NCI-H82 (cell line): Measurements from ENCODE around the gene HSD3B1.
A peak's percentile ranks its signal among the peaks of the same experiment; 100 is the strongest.
"Not testable (repeated sequence)": the region's sequence is repeated elsewhere in the genome, so short reads cannot be mapped to it uniquely, and the experiment has no call there.

Experiments
- DNase-seq: peaks from one replicate; lab custom pipeline; 2025; lab: John Stamatoyannopoulos, UW

The HSD3B1 gene

DNA sequence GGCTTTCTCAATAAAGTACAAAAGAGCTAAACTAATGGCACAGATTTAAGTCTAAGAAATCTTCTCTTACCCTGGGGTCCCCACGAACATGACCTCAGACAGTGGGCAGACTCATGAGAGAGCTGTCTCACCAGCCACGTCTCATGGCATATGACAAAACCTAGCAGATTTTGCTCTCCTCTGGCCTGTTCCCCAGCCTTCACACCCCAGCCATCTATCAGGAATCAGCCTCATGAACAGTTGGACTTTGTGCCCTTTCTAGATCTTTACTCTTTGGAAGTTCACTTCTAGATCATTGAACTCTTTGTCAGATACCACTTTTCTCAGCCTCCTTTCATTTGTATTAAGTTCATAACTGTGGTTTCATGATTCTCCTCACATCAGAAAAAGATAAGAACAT is 14.2 kb upstream of the HSD3B1 start:
- no peak for DNase-seq

DNA sequence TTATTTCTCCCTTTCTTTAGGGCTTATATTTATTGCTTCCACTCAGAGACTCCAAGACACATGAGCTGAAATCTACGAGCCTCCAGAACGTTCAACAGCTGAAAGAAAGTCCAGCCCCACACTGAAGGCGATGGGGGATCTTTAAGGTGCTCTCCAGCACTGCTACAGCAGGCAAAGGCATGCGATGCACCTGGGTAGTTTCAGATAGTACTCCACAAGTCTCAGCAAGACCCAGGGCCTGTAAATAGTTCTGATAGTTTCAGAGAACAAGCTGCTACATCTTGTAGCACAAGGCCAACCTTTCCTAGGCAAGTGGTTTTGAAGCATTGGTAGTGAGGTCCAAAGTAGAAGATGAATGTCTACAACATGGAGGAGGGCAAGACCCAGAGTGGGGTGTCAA is 2.2 kb upstream of the HSD3B1 start:
- no peak for DNase-seq

DNA sequence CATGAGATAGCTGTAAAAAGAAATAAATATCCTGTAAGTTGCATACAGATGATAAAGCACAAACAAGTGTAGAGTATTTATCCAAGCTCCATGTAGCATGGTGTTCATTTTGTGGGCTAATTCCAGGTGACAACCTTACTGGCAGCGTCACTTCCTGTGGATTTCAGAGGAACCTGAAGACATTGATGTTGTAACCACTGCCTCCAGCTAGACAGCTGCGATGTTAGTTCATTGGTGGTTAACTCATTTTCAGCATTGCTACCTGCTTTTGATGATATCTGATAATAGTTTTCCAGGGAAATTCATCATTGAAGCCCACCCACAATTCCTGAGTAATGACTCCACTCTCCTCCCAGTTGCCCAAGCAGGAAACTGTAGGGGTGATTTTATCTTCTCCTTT is 3.0 kb downstream of the HSD3B1 start:
- DNase-seq, result no peak

DNA sequence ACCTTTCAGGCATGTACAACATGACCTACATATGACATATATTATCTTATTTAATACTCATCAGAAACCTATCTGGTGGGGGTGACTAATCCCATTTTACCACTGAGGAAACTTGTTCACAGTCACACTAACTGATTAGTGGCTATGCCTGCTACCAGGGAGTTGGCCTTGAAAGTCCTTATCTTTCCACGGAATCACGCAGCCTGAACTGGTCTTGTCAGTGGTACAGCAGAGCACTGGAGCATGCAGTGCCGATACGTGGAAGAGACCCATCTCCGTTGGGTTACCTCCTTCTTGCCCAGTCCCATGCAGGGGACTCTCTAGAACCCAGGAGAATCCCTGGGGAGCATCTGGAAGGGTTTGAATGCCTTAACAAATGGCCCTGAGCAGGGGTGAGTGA is 8.2 kb downstream of the HSD3B1 start:
- DNase-seq, result no peak

DNA sequence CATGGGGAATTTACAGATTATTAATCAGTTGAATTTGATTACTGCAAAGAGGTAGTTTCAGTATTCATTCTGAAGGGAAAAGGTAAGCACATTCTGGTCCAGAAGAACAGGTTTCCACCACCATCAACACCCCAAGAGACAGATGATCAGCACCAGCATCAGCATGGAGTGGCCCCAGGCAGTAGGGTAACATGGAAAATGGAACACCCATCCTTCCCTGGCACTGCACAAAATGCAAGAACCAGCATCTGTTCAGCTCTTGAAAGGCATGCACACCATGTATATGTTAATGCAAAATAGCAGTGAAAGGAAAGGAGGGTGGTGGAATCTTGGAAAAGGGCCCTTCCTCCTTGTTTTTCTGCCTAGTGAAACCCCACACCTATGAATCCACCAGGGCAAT is 9.2 kb downstream of the HSD3B1 start:
- DNase-seq, result no peak

DNA sequence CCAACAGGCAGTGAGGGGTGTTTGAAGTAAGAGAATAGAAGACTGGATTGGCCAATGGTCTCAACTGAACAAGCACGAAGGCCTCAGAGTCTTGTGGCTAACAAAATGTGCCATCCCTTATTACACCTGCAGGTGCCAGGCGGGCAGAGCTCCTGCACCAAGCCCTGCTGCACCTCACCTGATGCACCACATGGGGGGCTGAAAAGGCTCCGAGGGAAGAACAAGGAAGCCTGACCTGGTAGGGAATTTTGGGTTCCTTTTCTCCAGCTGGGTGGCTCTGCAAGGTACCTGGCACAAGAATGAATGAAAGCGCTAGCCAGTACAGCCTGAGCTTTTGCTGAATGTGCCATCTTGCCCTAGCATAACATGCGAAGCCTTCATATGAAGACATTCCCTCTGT is 9.7 kb downstream of the HSD3B1 start:
- DNase-seq, result no peak

DNA sequence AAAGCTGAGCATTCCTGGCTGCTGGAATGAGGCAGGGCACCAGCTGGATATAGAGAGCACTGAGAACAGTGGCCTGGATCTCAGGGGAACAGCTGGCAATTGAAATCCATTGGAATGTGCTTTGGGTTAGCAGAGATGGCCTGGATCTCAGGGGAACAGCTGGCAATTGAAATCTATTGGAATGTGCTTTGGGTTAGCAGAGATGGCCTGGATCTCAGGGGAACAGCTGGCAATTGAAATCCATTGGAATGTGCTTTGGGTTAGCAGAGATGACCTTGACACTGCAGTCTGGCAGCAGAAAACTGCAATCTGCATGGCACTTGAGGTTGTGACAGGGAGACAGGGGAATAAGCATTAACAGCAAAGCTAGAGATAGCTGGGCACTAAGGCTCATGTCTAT is 10.7 kb downstream of the HSD3B1 start:
- peak; percentile 3 for DNase-seq

DNA sequence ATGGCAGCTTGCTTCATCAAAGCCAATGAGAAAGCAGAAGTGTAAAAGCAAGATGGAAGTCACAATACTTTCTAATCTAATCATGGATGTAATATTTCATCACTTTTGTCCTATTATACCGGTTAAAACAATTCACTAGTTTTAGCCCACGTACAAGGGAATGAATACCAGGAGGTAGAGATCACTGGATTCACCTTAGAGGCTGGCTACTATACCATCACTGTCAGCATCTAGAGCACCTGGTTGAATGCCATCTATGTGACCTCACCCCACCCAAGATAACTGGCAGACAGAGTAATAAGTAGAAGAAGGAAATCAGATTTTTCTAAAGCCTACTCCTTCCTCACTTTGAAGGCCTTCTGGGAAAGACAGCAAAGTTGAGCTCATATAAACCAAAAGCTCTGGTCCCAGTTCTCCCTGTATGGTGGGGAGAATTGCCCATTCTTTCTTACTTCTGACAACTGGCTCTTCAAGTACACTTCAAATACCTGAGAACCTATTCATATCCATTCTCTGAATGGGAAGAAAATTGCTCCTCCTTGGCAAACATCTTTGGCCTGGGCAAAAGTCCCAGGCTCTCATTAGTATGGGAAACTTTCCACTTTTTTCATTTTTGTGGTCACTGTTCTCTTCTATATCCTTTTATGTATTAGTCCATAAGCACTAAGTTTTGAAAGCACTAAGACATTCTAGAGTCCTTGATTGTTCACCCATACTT is 24.8 kb downstream of the HSD3B1 start:
- no peak for DNase-seq

DNA sequence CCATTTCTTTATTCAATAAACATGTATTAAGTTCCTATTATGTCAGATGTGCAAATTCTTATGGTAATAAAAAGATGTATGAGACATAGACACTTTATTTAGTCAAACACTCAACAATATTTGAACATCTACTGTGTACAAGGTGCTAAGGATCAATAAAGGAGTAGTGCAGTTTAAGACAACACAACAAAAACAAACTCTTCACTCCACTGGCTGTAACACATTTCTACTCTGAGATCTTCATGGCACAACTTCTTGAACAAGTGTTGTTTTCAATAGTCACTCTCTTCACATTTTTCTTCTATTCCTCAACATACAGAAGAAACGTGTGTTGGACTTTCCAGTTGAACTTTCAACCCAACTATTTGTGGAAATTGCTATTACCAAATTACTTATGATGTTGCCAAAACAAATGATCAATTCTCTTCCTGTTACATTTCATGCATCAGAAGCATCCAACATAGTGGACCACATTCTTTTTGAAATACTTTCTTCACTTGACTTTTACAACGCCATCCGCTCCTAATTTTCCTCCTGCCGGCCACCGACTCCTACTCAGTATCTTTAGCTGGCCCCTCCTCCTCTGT is 25.4 kb downstream of the HSD3B1 start:
- DNase-seq, result no peak

DNA sequence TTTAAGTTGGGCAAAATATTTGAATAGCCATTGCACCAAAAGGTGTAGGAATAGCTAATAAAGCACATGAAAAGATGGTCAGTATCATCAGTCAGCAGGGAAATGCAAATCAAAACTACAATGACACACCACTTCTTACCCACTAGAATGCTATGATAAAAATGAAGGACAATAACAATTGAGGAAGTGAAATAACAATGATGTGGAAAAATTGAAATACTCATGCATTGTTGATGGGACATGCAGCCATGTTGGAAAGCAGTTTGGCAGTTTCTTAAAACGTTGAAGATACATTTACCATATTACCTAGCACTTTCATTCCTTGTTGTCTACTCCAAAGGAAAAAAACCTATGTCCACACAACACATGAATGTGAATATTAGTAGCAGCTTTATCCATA is 28.4 kb downstream of the HSD3B1 start:
- no peak for DNase-seq

DNA sequence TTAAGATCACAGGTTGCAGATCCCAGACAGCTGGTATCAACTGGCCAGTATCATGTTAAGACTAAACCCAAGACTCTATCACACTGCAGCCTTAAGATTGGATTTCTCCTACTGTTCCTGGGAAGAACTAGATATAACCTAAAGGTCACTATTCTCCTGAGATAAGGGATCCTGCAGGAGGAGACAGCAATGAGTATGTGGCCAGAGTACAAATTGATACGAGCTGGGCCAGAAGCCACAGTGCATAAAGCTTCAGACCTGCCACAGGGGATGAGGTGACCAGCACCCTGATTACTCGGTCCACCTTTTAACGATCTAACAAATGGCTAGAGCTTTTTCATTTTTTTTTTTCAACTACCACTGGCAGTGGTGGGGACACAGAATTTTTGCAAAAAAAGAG is 31.0 kb downstream of the HSD3B1 start:
- no peak for DNase-seq

DNA sequence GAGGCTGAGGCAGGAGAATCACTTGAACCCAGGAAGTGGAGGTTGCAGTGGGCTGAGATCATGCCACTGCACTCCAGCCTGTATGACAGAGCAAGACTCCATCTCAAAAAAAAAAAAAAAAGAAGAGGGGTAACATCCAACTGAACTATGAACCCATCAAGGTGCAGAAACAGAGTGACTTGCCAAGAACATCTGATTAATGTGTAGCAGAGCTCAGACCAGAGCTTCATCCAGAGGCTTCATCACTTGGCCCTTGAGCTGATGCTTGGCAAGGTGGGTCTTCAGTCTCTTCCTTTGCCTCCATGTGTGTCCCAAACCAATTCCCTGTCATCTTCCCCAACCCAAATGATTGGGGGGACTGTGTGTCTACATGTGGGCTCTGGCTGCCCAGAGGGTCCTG is 32.6 kb downstream of the HSD3B1 start:
- no peak for DNase-seq

DNA sequence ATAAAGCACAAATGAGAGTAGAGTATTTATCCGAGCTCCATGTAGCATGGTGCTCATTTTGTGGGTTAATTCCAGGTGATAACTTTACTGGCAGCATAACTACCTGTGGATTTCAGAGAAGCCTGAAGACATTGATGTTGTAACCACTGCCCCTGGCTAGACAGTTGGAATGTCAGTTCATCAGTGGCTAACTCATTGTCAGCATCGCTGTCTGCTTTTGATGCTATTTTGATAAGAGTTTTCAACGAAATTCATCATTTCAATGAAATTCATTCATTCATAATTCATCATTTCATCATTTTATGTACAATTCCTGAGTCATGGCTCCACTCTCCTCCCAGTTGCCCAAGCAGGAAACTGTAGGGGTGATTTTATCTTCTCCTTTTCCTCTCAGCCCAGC is 34.4 kb downstream of the HSD3B1 start:
- no peak for DNase-seq

DNA sequence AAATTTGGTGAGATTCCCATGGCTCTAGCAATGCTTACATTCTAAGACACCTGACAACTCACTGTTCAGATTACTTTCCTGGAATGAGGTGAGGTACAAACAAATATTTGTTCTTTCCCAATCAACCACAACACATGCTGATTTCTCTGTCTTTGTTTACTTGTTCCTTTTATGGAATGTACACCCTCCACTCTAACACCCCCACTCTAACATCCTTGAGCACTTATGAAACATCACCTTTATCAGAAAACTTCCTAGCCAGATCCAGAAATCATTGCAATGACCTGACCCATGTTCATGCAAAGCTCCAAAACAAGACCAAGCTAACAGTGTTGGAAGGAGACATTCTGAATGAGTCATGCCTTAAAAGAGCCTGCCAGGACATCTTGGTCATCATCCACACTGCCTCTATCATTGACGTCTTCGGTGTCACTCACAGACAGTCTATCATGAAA is 35.5 kb downstream of the HSD3B1 start:
- no peak for DNase-seq

DNA sequence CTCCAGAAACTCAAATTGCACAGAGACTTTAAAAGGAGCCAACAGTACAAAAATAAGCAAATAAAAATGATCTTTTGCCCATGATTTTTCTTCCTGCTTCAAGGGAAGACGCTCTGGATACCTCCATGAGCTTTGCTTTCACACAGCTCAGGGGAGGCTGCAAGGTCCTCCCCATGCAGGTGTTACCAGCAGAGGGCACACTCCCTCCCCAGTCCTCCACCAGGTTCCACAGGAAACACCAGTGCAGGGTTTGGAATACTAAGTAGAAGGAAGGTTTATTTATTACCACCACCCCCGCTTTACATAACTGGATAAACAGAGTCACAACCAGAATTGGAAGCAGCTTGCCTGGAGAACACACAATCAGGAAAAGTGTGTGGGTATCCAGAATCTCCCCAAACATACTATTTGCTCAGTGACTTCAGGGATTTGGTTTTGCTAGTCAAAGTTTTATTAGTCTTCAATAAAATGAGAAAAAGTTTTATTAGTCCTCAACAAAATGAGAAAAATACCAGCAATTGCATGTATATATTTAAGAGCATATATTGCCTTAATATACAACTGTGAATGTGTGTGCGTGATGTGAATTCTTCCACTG is 37.3 kb downstream of the HSD3B1 start:
- peak; percentile 48 for DNase-seq

DNA sequence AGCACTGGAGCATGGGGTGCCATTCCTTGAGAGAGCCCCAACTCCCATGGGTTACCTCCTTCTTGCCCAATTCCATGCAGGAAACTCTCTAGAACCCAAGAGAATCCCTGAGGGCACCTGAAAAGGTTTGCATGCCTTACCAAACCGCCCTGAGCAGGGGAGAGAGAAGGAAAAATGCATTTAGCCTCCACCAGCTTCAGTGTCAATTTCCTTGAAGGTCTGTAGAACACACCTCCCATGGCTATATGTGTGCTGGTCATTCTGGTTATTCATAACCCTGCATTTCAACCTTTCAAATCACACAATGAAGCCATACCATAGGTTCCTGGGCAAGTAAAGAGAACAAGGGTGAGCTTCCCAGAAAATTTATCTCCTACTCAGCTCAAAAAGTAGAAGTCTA is 39.6 kb downstream of the HSD3B1 start:
- DNase-seq, result no peak

DNA sequence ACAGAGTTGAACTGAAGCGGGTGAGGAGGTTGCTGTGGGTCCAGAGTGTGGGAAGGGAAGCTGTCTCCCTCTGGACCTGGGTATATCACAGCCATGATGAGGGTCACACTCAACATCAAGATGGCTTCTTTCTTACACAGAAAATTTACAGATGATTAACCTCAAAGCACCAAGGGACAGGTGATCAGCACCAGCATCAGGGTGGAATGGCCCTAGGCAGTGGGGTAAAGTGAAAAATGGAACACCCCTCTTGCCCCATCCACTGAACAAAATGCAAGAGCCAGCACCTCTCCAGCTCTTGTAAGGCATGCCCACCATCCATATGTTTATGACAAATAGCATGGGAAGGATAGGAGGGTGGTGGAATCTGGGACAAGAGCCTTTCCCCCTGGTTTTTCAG is 40.3 kb downstream of the HSD3B1 start:
- DNase-seq, result no peak

DNA sequence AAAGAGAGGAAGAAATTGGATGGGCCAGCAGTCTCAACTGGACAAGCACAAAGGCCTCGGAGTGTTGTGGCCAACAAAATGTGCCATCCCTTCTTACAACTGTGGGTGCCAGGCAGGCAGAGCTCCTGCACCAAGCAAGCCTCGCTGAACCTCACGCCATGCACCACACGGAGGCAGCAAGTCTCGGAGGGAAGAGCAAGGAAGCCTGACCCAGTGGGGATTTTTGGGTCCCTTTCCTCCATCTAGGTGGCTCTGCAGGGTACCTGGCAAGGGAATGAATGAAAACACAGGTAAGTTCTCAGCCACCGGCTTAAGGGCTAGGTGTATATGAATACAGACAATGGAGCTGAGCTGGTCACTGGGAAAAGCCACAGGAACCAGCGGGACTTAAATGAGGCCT is 40.8 kb downstream of the HSD3B1 start:
- no peak for DNase-seq

DNA sequence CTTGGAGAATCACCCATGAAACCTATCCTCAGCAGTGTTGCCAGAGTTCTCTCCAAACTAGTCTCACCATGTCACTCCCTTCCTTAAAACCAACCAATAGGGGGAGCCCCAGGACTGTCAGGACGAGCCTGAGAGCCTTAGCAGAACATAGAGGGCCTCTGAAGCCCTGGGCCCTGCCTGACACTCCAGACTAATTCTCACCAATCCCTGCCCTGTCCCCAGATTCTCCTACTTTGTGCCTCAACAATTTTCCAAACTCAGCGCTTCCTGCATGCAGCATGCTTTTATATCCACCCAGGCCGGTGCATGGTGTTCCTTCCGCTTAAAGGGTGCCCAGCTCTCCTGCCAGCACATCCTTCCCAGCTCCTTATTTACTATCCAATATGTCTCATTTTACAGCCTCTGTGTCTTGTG is 42.7 kb downstream of the HSD3B1 start:
- DNase-seq, result peak; percentile 82

DNA sequence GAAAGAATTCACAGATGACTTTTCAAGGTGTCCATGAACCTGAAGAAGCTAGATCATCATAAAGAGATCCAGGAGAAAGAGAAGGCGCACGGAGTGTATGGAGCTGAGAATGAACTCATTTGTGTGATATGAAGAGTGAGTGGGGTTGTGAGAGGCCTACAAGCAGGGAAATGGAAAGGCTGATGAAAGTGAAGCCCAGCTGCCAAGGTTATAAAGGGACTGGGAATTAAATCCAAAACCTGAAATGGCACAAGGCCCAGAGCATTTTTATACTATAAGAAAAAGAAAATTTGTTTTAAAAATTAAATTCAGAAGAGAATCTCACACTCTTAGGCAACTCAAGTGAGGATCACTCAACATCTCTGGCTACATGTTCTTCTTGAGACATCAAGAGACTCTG is 43.4 kb downstream of the HSD3B1 start:
- DNase-seq, result no peak

DNA sequence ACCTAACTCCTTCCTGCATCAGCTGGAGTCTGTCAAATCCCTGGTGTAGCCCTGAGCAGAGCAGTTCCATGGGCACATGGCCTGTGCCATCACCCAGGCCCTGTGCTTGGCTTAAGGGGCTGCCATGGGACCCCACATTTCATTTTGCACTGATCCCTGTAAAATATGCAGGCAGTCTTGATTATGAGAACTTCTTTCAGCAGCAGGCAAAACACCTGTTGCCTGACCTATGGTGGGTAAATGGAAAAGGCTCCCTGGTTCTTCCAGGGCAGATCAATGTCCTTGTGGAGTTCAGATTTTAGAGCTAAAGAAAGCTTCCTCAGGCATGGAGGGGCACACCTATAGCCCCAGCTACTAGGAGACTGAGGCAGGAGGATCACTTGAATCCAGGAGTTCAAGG is 44.2 kb downstream of the HSD3B1 start:
- DNase-seq, result no peak

DNA sequence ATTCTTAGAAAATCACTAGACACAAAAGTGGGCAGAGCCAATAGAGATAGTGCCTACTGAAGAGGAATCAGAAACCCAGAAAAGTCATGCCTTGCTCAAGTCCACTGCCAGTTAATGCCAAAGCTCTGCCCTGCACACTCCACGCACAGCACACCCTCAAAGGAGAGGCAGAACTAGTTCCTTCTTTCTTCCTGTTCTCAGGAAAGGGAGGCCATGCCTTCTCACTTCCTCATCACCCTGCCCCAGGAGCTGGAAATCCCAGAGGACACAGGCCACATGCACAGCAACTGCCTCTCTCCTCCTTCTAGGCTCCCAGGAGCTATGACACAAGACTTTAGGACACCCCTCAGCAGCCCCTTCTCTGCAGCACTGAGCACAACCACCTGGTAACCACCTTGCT is 45.6 kb downstream of the HSD3B1 start:
- DNase-seq, result not testable (repeated sequence)

DNA sequence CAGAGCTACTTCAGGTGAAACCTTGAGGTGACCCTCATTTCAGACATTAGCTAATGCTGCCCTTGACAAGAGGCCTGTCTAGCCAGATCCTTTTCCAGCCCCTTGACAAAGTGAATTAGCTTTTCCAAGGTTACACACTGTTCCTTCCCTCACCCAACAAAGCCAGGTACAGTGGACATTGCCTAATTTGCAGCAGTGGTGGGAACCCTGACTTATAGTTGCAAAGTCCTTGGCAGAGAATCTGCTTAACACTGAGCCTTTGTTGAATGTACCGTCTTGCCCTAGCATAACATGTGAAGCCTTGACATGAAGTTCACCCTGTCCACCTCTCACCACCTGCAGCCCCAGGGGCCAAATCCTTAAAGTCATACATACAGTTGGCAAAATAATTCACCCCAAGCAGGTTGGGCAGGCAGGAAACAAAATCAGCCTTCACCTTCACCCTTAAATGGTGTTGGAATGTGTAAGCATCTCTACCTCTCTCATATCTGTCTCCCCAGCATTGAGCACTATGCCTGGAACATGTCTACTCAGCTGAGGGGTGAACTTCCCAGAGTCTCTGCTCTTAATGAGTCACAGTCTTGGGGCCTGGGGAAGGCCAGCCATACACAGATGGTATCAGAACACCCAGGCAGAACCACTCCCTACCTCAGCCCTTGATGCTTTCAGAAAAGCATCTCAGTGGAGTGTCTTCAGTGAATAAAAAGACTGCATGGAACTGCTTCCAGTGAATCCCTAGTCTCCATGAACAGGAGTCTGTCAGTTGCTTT is 46.5 kb downstream of the HSD3B1 start:
- DNase-seq, result not testable (repeated sequence)
